HG02798 (cell line): ENCODE results near the gene UBXN10.

Experiments
- ATAC-seq: cut with Tn5 transposase; IDR thresholded peaks from one replicate; pipeline ENCODE4 v1.9.1; 2021; ENCODE audit warnings: mild to moderate bottlenecking; ENCODE audit not compliant: unreplicated experiment, poor library complexity

Gene UBXN10

DNA sequence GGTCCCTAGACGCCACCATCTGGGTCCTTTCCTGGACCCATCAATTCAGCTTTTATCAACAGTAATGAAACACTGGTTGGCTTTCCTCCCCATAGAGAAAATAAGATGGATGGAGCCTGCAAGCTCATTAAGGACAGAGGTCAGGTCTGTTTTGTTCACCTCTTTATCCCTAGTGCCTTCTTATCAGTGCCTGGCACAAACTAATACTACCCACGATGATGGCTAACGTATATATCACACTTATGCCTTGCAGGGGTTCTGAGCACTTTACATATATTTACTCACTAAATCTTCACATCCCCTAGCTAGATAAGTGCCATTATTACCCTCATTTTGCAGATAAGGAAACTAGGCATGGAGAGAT is 5.1 kb upstream of the UBXN10 start:
- no peak for ATAC-seq

DNA sequence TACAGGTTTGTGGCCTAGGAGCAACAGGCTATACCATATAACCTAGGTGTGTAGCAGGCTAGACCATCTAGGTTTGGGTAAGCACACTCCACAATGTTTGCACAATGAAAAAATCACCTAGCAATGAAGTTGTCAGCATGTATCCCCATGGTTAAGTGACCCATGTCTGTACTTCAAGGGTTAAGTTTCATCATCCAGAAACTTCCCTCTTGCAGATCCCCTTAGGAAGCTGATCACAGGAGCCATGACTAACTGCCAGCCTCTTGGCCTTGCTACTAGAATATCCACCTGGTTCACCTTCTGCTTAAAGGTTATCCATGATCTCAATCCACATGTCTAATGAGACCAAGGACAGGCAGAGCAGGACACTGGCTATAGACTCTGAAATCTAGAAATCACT is 3.5 kb upstream of the UBXN10 start:
- no peak for ATAC-seq

DNA sequence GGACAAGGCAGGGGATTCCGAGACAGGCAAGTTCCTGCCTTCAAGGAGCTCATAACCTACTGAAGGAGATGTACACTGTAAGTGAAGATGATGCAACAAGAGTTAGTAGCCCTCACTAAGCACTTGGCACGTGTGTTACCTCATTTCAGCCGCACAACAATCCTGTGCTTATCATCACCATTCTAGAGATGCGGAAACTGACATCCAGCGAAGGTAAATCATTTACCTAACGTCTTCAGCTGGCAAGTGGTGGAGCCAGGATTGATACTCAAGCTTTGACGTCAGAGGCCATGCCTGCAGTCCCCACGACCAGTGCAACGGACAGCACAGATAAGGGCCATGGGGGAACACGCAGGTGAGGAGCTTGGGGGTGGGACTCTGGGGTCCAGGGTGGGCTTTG is 2.9 kb upstream of the UBXN10 start:
- no peak for ATAC-seq

DNA sequence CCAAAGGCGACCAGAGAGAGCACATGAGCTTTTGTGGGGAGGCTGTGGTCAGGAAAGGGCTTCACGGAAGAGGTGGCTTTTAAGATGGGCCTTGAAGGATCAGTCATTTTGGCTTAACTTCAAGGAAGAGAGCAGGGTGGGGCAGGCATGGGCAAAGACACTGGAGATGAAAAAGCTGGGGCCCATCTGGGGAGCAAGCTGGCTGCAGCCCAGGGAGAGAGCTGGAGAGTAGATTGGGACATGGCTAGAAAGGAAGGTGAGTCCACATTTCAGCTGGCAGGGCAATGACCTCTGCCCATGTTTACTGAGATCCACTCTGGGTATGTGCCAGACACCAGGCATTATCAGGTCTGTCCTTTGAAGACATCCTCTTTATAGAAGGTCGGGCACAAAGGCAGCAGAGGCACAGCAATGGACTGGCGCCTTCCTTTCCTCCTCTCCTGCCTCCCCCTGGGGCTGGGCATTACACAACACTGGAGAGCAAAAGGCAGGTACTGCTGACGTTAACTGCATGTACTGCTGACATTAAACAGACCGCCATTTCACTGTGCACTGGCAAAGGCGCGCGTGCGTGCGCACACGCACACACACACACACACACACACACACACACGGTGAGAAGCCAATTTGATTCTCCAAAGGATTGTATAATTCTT is 2.2 kb upstream of the UBXN10 start:
- no peak for ATAC-seq

DNA sequence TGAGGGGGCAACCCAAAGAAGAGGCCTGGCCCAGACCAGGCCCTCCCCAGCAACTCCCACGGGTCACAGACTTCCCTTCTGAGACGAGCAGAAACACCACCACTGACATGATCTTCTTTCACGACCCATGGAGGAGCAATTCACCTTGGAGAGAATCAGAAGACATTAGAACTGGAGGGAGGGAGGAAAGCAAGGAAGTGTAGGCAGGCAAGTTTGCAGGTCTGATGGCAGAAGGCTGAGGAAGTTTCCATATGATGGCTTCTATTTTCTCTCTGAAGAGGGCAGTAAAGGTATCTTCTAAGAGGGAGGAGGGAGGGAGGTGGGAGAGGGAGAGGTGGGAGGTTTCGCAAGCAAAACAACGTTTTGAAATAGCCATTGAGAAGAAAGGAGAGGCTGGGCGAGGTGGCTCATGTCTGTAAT is 1.4 kb upstream of the UBXN10 start:
- no peak for ATAC-seq

DNA sequence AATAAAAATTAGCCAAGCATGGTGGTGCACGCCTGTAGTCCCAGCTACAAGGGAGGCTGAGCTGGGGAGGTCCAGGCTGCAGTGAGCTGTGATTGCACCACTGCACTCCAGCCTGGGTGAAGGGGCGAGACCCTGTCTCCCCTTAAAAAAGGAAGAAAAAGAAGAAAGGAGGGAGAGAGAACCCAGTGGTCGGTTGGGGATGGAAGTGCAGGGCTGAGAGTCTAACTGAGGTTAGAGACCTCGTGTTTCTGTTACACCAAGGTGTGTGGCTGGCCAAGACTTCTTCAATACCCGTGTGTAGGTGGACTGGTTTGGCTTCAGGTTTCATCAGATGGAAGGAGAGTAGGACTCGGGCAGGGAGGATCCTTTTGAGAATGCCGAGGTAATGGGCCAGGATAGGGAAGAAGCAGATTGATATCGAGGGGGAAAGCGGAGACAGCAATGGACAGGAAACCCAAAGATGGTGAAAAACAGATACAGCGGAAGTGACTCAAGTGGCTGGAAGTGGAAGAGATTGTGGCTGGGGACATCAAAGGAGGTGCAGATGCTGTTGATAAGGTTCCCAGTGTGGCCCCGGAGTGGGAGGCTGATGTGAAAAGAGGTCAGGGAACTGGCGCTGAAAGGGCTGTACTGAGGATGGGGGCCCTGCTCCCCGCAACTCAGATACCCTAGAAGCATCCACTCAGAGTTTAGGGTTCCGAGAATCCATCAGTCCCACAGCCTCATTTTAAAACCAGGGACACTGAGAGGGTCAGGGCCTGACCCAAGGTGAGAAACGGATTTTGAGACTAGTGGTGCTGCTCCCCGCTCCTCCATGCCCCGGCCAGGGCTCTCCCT is 681 bp upstream of the UBXN10 start:
- ATAC-seq: no peak

DNA sequence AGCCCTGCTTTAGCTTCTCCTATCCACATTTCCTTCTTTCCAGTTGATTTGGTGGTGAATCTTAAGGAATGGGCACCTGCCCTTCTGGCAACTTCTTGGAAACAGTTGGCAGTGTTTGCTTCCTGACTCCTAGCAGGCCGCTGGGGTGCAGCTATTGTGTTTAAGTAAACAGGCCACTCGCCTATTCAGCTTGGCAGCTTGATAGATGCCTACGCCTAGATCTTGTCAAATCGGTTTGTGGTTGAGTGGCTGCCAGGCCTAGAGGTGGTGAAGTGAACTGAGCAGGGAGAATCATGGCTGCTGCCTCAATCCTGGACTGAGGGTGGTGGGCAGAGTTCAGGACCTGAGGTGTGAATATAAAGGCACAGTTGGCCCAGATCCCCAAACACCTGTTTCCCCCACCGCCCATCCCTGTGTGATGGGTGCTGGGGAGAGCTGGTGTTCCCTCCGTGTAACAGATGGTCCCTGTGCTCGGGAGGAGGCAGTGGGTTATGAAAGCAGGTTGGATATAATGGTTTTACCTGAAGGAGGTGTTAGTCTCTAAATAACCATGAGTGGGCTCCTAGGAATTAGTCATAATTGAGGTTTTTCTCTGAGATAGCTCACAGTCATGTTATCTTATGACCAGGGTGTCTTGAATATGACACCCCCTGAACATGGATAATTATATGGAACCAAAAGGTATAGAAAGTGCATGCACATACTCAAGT is 1.4 kb downstream of the UBXN10 start:
- no peak for ATAC-seq

DNA sequence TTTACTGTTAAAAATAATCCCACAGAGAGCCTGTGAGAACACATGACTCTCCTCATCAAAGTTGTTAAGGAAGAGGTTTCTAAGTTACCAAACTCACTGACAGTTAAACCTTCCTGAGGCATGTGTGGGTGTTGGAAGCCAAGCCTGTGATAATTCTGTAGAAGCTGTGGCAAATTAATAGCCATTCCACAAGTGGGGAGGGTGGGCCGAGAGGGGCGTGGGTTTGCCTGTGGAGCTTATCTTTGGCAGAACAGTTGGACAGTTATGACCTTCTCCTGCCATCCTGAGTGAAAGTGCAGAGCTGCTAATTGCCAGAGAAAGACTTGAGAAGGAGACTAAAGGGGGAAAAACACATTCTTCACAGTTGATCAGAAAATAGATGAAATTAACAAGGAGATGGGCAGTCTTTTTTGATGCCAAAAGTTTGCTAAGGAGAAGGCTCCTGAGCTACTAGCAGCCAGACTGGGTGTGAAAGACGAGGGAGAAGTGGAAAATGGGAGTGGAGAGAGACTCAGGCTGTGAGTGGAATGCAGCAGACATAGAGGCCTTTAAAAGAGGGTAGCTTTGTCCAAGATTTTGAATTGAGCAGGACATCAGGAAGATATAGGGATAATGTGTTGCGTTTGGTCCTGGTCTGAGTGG is 2.0 kb downstream of the UBXN10 start:
- ATAC-seq: no peak

DNA sequence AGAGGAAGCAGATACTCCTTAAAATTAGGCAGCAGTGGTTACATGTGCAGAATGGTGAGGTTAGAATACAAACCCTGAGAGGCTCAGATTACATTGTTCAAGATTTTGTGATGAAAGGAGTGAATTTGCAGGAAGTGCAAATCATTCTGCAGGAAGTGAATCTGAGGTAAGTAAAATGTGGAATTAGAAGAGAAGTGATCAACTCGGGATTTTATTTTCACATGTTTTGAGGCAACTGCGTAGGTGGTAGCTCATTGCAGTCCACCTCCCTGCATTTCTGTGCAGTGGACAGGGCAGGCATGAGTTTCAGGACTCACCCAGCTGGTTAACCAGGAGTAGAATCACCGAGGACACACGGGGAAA is 2.5 kb downstream of the UBXN10 start:
- no peak for ATAC-seq

DNA sequence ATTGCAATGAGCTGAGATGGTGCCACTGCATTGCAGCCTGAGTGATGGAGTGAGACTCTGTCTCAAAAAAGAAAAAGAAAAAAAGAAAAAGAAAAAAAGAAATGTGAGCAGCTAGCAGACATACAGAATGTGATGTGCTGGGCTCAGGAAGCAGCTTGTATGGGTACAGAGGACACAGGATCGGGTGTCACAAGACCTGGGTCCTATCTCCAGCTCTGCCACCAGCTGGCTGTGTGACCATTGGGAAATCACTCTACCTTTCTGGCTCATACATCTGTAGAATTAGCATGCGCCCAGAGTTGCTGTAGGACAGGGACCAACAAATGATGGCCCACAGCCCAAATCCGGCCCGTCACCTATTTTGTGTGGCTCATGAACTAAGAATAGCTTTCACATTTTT is 3.8 kb downstream of the UBXN10 start:
- ATAC-seq: no peak

DNA sequence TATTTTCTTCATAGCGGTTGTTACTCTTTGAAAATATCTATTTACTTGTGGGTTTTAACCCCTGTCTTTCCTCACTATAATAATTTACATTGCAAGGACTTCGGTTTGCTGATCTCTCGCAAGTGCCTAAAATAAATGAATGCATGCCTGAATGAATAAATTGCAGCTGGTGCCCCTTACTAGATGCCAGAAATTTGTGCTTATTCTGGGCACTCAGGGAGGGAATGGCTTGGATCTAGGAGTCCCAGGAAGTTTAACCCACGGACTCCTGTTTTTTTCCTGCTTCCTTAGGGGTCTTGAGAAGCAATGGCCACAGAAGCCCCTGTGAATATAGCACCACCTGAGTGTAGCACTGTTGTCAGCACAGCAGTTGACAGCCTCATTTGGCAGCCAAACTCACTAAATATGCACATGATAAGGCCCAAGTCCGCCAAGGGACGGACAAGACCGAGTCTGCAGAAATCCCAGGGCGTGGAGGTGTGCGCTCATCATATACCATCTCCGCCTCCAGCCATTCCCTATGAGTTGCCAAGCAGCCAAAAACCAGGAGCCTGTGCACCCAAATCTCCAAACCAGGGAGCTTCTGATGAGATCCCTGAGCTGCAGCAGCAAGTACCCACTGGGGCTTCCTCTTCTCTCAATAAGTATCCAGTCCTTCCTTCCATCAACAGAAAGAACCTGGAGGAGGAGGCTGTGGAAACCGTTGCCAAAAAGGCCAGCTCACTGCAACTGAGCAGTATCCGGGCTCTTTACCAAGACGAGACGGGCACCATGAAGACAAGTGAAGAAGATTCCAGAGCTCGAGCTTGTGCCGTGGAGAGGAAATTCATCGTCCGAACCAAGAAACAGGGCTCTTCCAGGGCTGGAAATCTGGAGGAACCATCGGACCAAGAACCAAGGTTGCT is 4.6 kb downstream of the UBXN10 start:
- ATAC-seq: no peak

DNA sequence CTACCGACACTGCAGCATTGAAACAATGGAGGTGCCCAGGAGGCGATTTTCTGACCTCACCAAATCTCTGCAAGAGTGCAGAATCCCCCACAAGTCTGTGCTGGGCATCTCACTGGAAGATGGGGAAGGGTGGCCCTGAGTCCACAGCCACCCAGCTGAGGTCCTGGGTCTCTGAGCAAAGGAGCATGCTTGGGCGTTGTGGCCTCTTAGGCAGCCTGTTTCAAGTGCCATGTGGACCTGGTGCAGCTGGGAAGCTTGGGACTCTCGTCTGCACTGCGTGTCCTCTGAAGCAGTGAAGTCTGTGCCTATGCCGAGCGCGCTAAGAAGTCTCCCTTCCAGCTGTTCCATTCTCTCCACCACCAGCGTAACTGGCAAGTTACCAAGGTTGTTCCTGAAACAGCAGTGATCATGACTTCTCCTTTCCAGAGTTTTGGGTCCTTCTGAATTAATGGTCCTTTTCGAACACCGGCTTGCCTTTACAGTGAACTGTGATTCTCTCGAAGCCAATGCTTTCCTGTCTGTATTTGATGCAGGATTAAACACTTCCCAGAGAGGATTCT is 5.5 kb downstream of the UBXN10 start:
- no peak for ATAC-seq

DNA sequence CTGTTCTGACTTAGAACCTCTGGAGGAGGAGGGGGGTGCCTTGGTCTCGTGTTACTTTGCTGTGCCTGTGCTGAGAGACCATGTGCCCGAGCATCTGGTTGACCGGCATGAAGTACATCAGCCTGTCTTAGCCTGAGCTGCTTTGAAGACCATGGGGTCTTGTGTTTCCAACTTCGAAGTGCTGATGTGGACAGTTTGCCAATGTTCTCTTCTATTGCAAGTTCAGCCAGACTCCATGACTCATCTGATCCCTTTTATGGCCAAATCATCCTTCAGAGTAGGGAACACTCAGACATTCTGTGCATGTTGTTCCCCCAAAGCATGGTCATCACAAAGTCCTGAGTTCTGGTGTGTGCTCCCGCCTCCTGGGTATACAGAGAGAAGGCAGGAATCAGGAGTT is 6.5 kb downstream of the UBXN10 start:
- no peak for ATAC-seq

DNA sequence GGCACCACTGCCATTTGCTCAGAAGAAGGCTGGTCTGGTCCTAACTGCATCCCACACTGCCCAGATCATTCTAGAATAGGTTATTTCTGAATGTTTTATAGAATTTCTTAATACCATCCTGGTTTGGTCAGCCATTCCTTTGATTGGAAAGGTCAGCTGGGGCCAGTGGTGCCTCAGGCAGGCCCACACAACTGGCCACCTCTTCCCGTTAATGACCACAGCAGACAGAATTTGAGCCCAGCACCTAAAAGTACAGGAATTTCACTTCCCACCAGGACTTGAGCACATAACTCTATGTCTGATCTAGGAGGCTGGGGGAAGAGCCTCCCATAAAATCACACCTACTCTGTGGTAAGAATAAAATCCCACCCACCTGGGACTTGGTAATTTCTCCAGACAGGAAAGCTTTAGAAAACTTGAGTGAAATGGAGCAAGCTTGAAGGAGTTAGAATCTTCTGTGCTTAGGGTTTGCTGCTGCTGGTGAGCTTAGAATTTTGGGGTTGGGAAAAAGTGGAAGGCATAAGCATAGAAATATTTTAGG is 7.0 kb downstream of the UBXN10 start:
- ATAC-seq: no peak

DNA sequence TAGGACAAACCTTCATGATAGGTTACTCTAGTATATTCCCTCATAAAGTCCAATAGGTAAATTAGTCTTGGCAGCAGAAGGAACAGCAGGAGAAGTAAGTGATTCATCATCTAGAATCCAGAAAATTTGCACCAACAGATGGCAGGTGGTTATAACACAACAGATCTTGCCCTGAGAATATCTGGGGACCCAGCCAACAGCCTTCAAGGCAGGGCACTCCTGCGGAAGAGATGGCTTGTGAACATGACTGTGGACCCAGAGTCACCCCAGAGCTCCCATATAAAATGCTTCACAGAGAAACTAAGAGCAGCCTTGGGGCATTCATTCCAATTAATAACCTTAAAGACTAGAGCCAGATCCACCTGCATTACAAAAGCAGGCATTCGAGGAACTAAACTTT is 8.3 kb downstream of the UBXN10 start:
- no peak for ATAC-seq

DNA sequence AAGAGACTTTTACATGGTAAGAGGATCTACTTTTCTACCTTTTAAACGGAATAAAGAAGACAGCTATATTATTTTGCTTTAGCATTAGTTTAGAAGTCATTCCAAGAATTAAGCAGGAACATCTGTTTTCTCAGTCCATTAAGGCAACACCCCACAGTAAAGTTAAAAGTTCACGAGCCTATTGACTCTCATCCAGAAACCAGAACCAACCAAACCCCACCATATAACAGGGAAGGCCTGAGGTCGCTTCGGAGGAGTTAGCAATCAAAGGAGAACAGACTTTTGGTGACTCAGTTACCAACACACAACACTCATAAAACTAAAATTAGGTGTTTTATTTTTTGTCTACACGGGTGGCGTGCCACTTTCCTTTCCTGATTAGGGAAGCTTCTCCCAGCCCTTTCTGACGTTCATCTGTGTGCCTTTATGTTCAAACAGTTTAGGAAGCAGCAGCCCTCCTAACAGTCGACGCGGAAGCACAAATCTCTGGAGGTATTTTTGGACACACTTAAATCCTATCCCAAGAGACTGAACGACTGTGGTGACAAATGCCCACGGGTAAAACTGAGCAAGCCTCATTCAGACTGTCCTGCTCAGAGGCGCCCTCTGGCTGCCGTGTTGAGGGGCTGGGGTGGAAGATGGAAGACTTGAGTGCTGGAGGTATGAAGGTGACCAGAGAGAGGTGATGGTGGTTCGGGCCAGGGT is 9.0 kb downstream of the UBXN10 start:
- ATAC-seq: no peak

DNA sequence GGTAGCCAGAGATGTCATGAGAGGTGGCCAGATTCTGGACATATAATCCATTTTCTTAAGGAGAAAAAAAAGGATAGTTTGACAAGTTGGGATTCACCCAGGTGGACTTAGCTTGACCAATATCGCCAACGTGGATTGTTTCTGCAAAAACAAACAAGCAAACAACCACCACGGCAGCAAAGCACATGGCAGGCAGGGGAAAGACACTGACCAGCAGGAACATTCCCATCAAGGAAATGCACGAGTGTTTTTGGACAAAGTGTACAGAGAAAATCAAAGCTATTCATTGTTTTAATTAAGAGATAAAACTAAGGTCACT is 9.5 kb downstream of the UBXN10 start:
- no peak for ATAC-seq

DNA sequence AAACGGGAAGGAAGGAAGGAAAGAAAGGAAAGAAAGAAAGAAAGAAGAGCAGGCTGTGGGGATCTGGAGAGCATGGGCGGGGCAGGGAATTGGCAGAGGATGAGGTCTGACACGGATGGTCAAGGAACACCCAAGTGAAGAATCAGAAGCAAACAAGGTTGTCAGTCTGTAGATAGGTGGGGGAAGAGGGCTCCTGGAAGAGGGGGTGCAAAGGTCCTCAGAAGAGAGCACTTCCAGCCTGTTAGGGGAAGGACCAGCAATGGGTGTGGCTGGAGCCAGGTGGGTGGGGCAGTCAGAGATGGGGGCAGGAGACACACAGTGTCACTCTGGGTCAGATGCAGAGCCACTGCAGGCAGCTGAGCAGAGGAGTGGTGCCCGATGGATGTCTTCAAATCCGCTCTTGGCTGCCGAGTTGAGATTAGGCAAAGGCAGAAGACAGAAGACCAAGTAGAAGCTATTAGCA is 11.5 kb downstream of the UBXN10 start:
- ATAC-seq: no peak

DNA sequence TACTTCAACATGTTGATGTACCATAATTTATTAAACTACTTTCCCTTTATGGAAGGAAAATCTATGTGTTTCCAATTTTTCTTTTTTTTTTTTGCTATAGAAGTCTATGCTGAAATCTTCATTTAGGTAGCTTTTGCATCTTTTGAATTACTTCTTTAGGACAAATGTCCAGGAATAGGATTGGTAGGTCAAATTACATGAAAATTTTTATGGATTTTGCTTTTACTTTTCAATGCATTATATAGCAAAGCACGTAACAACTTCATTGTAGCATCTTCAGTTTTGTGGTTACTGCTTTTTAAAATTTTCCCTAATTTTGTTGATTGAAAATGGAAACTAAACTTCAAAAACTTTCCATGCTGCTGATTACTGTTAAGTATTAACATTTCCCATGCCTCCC is 12.4 kb downstream of the UBXN10 start:
- ATAC-seq: no peak
